ENCODE results near the gene GSTM3.
"Not testable (repeated sequence)": the region's sequence is repeated elsewhere in the genome, so short reads cannot be mapped to it uniquely, and the experiment has no call there.

GSTM3 gene

GRCh38 chr1:109695138-109695537, 45.7 kb downstream of the GSTM3 start:
- DNase-seq (ENCODE audit: low read depth): not testable (repeated sequence)

GRCh38 chr1:109694400-109694799, 46.4 kb downstream of the GSTM3 start:
- DNase-seq (ENCODE audit: low read depth): not testable (repeated sequence)

GRCh38 chr1:109691759-109692158, 49.1 kb downstream of the GSTM3 start:
- no peak for DNase-seq (ENCODE audit: low read depth)

- DNase-seq (ENCODE audit: low read depth): no peak
Measured at GRCh38 chr1:109689844-109690405, 50.9 kb downstream of the GSTM3 start.

- no peak for DNase-seq (ENCODE audit: low read depth)
Measured at GRCh38 chr1:109687641-109688499, 53.0 kb downstream of the GSTM3 start, which contains the start of gene GSTM1. GSTM1 (plus strand) TSS chr1:109687817; CDS start chr1:109687874, 57 bp downstream.

- not testable (repeated sequence) for DNase-seq (ENCODE audit: low read depth)
Measured at GRCh38 chr1:109687109-109687508, 53.7 kb downstream of the GSTM3 start.

GRCh38 chr1:109685890-109686289, 54.9 kb downstream of the GSTM3 start:
- DNase-seq (ENCODE audit: low read depth): not testable (repeated sequence)

- not testable (repeated sequence) for DNase-seq (ENCODE audit: low read depth)
Measured at GRCh38 chr1:109685399-109685798, 55.4 kb downstream of the GSTM3 start.

- not testable (repeated sequence) for DNase-seq (ENCODE audit: low read depth)
Measured at GRCh38 chr1:109684777-109685176, 56.1 kb downstream of the GSTM3 start.
